ENCODE measurements around the gene MMADHC. TPM values are rescaled to one million over a fixed set of nuclear protein-coding genes. Genes with fewer than 3 reads are reported as not detected.

Gene MMADHC
- total and polyA plus RNA-seq, 2 donors (not counting 1 experiment from before 2014, with no cell fraction given): 26.8 to 55.9 TPM

DNA sequence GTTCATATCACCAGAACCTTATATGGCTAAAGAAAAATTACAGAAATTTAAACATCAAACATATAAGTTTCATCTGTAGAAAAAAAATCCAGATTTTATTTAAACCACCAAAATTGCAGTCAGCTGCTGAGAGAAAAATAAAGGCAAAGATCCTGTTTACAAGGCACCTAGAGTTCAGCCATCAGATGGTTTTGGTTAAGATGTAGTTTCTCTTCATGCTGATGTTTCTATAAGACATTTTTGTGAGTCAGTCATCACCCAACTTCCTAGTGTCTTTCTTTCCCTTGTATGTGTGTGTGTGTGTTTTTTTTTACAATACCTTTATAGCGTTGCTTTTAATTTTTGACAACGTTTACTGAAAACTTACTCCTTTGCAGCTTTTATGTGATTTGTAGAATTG lies 26.1 kb upstream of the MMADHC start:
- H3K36me3 ChIP-seq (replicated peaks in 1 of 2; ENCODE audit: control extremely low read depth in 1 of 2, control insufficient read depth in 1 of 2, extremely low read depth in 1 of 2, insufficient read depth in 2 of 2, low read length in 1 of 2): no peaks in the 10 kb centered on the region
- POLR2A ChIA-PET: no interaction called here
- H3K27me3 ChIP-seq (replicated peaks in 1 of 4; ENCODE audit: control extremely low read depth in 1 of 4, control insufficient read depth in 3 of 4, insufficient read depth in 4 of 4, low read length in 3 of 4): no peaks in the 10 kb centered on the region
- Mint-ChIP-seq H3K9me3 (ENCODE audit: insufficient read depth) (no peaks in the 10 kb centered on the region), H3K4me1 (no peaks in the 10 kb centered on the region), H3K27me3 (peaks cover 28% of the 10 kb centered on the region), H3K4me3 (no peak overlapping the region), H3K27ac (no peak overlapping the region)
- ATAC-seq (ENCODE audit: low read depth) (no peak), DNase-seq (no peak)
- H3K4me1 ChIP-seq (ENCODE audit: control insufficient read depth in 2 of 2, insufficient read depth in 2 of 2, low read length in 2 of 2): no peaks in the 10 kb centered on the region
- no peak overlapping the region for H3K4me2 ChIP-seq (replicated peaks; ENCODE audit: low read depth, low read length, poor library complexity, severe bottlenecking)
- TF ChIP-seq, protein P1, sequence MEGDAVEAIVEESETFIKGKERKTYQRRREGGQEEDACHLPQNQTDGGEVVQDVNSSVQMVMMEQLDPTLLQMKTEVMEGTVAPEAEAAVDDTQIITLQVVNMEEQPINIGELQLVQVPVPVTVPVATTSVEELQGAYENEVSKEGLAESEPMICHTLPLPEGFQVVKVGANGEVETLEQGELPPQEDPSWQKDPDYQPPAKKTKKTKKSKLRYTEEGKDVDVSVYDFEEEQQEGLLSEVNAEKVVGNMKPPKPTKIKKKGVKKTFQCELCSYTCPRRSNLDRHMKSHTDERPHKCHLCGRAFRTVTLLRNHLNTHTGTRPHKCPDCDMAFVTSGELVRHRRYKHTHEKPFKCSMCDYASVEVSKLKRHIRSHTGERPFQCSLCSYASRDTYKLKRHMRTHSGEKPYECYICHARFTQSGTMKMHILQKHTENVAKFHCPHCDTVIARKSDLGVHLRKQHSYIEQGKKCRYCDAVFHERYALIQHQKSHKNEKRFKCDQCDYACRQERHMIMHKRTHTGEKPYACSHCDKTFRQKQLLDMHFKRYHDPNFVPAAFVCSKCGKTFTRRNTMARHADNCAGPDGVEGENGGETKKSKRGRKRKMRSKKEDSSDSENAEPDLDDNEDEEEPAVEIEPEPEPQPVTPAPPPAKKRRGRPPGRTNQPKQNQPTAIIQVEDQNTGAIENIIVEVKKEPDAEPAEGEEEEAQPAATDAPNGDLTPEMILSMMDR (IDR thresholded peaks at IDR 0.05): no peak
- no peak for TF ChIP-seq EZH2 (IDR thresholded peaks at IDR 0.05; ENCODE audit: borderline replicate concordance, insufficient read depth, low read depth, low read length, poor library complexity, severe bottlenecking)
- no peak overlapping the region for H3K4me3 ChIP-seq (ENCODE audit: control extremely low read depth in 1 of 5, extremely low read depth in 1 of 5, insufficient read depth in 1 of 5, low read depth in 2 of 5, low read length in 4 of 5)
- H2AFZ ChIP-seq (ENCODE audit: insufficient read depth, low read depth, low read length, poor library complexity, severe bottlenecking): no peak overlapping the region
- H3K27ac ChIP-seq (ENCODE audit: low read length in 2 of 2): no peak overlapping the region
- intact Hi-C loops (cut with micrococcal nuclease): no loop called here
- H4K20me1 ChIP-seq (ENCODE audit: control insufficient read depth, insufficient read depth, low read length, poor library complexity, severe bottlenecking): no peaks in the 10 kb centered on the region
- no peaks in the 10 kb centered on the region for H3K79me2 ChIP-seq (ENCODE audit: control insufficient read depth, insufficient read depth, low read length)
- no peak overlapping the region for H3K9ac ChIP-seq (ENCODE audit: low read length)
- no peaks in the 10 kb centered on the region for H3K9me3 ChIP-seq (ENCODE audit: control extremely low read depth in 1 of 3, control insufficient read depth in 2 of 3, insufficient read depth in 1 of 3, low read length in 2 of 3)
- WGBS (ENCODE audit: insufficient coverage): no CpG with 5 or more reads among the region's 2 CpGs
- CTCF ChIA-PET: no interaction called here

DNA sequence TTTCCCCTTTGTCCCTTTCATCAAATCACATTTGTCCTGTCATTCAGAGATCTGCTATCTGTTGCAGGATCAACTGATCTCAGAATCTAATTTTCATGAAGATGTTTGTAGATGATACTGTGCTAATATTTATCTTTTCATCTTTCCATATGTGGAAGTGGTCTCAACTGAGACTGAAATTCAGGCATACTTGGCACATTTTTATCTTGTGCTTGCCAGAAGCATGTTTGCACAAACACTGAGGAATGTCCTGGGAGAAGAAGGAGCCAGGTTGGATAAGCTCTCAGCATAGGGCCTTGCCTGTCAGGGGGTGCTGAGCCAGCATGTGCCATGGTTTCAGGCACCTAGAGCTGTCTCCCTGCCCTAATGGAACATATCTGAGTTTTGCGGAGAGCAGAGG lies 24.5 kb upstream of the MMADHC start:
- no peak overlapping the region for H3K27ac Mint-ChIP-seq
- ATAC-seq (ENCODE audit: low read depth) (no peak), DNase-seq (no peak)
- ChIA-PET POLR2A (no interaction called here), CTCF (no interaction called here)
- no peak overlapping the region for H2AFZ ChIP-seq (ENCODE audit: insufficient read depth, low read depth, low read length, poor library complexity, severe bottlenecking)
- H3K4me3 ChIP-seq (ENCODE audit: control extremely low read depth in 1 of 5, extremely low read depth in 1 of 5, insufficient read depth in 1 of 5, low read depth in 2 of 5, low read length in 4 of 5): no peak overlapping the region
- H3K4me3 Mint-ChIP-seq: no peak overlapping the region
- TF ChIP-seq, protein P1 (IDR thresholded peaks at IDR 0.05): no peak
- H3K9me3 ChIP-seq (ENCODE audit: control extremely low read depth in 1 of 3, control insufficient read depth in 2 of 3, insufficient read depth in 1 of 3, low read length in 2 of 3): no peaks in the 10 kb centered on the region
- H4K20me1 ChIP-seq (ENCODE audit: control insufficient read depth, insufficient read depth, low read length, poor library complexity, severe bottlenecking): no peaks in the 10 kb centered on the region
- H3K4me2 ChIP-seq (replicated peaks; ENCODE audit: low read depth, low read length, poor library complexity, severe bottlenecking): no peak overlapping the region
- no CpG with 5 or more reads among the region's 1 CpG for WGBS (ENCODE audit: insufficient coverage)
- H3K9ac ChIP-seq (ENCODE audit: low read length): no peak overlapping the region
- peaks cover 0 to 5% (median 0%) of the 10 kb centered on the region in 4 experiments for H3K27me3 ChIP-seq (replicated peaks in 1 of 4; ENCODE audit: control extremely low read depth in 1 of 4, control insufficient read depth in 3 of 4, insufficient read depth in 4 of 4, low read length in 3 of 4)
- no peak overlapping the region for H3K27ac ChIP-seq (ENCODE audit: low read length in 2 of 2)
- H3K9me3 Mint-ChIP-seq (ENCODE audit: insufficient read depth): peaks cover 2% of the 10 kb centered on the region
- no peaks in the 10 kb centered on the region for H3K4me1 ChIP-seq (ENCODE audit: control insufficient read depth in 2 of 2, insufficient read depth in 2 of 2, low read length in 2 of 2)
- peaks cover 39% of the 10 kb centered on the region for H3K27me3 Mint-ChIP-seq
- H3K4me1 Mint-ChIP-seq: no peaks in the 10 kb centered on the region
- H3K79me2 ChIP-seq (ENCODE audit: control insufficient read depth, insufficient read depth, low read length): no peaks in the 10 kb centered on the region
- intact Hi-C loops (cut with micrococcal nuclease): no loop called here
- no peaks in the 10 kb centered on the region for H3K36me3 ChIP-seq (replicated peaks in 1 of 2; ENCODE audit: control extremely low read depth in 1 of 2, control insufficient read depth in 1 of 2, extremely low read depth in 1 of 2, insufficient read depth in 2 of 2, low read length in 1 of 2)

Measured in B cell (primary cell).